ENCODE measurements around the gene SMNDC1.

Gene SMNDC1

GRCh38 chr10:110326351-110327032 is 21.8 kb upstream of the SMNDC1 start:
- peak; percentile 29 for DNase-seq

- no peak for DNase-seq
These were observed 20.1 kb upstream of the SMNDC1 start for GRCh38 chr10:110324805-110325280.

GRCh38 chr10:110324201-110324804 is 19.6 kb upstream of the SMNDC1 start:
- DNase-seq = no peak

DNA sequence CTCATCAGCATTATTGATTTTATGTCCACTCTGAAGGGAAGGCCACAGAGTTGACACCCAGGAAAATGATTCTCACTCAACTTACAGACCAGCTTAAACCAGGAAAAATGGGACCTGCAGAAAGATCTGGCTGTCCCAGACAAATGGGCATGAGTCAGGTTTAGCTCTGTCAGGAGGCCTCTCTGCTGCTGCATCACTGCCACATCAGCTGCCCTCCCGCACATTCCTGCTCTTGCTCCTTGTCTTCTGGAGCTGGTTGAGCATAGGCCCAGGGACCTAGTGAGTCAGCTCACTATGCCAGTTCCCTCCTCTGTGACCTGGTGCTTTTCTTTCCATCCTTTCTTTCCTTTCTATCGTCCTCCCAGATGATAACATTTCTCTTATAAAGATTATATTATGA is 18.8 kb upstream of the SMNDC1 start:
- DNase-seq = peak; percentile 78

DNA sequence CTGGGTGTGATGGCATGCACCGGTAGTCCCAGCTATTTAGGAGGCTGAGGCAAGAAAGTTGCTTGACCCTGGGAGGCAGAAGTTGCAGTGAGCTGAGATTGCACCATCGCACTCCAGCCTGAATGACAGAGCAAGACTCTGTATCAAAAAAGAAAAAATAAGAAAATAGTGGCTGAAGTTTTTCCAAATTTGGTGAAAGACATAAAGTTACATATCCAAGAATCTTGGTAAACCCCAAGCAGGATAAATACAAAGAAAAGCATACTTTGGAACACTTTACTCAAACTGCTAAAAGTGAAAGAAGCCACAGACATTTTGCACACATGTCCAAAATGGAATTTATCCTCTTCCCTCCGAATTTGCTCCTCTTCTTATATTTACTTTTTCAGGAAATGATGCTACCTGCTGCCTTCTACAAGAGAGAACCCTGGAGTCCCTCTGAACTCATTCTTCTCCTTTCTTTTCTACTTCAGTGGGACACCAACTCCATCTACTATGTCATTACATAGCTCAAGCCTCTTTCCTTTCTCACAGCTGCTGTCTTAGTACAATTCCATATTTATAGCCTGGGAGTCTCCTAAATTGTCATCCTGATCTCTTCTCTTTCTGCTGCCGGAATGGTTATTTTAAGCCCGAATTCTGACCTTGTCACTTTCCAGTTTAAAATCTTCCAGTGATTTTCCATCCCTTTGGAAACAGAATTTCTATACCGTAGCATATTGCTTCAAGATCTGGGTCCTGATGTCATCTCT is 17.3 kb upstream of the SMNDC1 start:
- DNase-seq = no peak

DNA sequence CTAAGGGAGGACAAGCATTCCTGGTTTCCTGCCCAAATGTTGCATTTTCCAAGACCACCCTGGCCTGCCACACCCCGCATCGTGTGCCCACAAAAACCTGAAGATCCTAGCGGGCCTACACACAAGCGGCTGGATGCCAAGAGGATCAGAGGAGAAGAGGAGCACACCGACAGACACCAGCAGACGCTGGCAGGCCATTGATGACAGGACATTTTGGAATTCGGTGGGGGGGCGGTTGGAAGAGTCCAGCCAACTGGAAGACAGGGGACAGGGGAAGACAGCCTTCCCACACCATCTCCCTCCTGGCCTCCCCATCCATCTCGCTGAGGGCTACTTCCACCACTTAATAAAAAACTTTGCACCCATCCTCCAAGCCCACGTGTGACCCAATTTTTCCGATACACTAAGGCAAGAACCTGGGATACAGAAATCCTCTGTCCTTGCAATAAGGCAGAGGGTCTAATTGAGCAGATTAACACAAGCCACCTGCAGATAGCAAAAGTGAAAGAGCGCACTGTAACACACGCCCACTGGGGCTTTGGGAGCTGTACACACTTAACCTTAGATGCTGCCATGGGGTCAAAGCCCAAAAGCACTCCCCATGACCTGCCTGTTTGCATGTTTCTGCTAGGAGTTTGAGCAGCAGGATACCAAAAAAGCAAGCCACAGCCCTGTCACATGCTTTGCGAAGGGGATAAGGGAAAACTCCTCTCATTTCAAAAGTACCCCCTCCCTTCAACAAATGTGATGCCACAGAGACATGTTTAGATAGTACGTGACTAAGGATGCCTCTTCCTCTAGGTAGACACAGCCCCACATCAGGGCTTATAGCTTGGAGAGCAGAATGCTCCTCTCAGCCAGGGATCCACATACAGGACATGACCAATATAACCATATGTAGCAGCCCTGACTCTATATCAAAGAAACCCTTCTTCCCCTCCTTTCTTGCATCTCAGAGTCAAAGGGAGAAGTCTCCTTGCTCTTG is 13.4 kb upstream of the SMNDC1 start:
- DNase-seq = no peak

DNA sequence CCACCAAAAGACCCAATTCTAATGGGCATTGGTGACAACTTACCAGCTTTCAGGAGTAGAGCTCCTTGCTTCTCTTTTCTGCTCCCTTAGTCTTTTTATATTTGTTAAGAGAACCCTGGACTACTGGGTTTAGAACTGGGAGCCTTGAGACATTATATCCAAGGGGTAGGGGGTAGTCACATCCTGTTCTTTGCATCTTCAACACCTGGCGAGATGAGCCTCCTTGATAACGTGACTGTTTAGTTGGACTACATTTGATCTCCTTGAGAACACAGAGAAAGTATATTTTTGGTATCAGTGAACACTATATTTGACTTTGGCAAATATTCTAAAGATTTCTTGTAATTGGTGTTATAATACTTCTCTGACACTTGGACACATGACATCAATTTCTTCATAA is 9.0 kb upstream of the SMNDC1 start:
- DNase-seq = no peak

DNA sequence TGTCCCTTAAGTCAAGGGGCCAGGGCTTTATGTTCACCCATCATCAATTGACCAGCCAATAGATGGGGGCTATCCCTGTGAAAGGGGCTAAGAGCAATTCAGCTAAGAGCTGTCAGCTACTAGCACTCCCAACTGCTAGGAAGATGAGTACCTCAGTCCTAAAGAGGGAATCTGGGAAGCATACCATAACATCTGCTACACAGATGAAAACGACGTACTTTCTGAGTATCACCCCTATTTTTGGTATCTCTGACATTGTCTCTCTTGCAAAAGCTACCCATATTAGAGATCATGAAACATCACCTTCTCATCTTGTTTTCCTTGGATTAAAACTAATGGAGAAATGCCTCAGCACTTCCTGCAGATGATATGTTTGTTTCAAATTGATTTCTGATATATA is 7.5 kb upstream of the SMNDC1 start:
- DNase-seq = no peak

GRCh38 chr10:110311357-110311949 is 6.7 kb upstream of the SMNDC1 start:
- peak; percentile 26 for DNase-seq

- no peak for DNase-seq
These were observed 6.0 kb upstream of the SMNDC1 start for GRCh38 chr10:110310741-110311140.

- no peak for DNase-seq
These were observed 3.1 kb upstream of the SMNDC1 start for GRCh38 chr10:110307805-110308204.

DNA sequence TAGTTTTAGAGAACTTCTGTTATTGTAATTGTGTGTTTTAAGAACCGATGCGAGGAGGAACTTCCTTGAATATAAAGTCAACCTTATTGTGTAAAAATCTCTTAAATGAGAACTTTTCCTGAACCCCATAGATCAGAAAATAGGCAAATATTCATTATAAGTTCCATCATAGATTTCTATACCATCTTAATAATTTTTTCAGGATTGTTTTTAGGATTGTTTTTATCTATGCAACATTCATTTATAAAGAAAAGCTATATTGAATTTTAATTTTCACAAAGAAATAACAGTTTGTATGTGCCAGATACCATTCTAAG is 1.7 kb upstream of the SMNDC1 start:
- no peak for DNase-seq

DNA sequence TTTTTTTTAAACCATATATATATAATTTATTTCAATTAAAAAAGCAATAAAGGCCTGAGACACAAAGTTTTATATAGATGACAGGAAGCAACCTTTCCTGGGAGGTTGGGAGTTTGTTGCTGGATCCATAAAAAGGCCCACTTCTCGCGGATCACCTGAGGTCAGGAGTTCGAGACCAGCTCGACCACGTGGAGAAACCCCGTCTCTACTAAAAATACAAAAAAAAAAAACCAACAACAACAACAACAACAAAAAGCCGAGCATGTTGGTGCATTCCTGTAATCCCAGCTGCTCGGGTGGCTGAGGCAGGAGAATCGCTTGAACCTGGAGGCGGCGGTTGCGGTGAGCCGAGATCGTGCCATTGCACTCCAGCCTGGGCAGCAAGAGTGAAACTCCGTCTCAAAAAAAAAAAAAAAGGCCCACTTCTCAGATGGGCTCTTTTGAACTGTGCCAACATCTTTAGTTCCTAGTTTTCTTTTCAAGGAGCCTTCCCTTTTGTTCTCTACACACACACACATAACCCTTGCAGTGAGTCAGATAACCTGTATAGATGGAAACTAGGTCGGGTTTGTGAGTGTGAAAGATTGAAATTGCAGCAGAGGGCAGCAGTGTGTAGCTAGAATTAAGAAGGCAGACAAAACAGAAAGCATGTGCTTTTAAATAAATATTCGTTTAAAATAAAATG is 1.2 kb upstream of the SMNDC1 start:
- peak; percentile 71 for DNase-seq

DNA sequence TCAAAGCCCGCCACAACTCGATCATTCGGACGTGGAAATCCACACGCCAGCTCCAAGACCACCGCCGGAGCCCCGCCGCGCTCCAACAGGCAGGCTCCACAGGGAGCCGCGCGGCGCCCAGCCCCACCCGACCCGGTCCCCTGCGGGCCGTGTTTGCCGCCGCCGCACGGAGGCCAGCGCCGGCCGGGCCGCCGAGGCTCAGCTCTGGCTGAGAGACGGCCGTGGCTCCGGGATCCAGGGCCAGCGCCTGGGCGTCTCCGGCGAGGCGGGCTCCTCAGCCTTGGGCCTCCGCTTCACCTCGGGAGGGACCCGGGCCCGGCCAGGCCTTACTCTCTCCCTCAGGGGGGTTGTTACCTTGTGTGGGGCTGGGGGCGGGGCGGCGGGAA is 333 bp downstream of the SMNDC1 start:
- DNase-seq = no peak

DNA sequence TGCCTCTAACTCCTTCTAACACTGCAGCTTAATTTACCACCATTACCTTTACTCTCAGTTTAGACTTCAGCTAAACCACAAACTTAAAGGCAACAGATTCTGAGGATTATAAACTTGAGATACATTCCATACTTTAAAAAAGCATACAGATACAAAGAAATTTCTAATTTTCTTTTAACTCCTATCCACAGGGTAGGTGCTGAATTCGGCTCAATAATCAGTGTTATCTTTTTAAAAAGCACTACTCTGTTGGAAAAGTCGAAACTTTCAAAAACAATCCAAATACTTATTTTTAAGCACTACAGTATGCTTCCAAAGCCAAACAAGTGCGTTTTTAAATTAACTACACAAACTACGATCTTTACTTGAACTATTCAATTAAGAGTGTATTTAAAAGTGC is 1.0 kb downstream of the SMNDC1 start:
- no peak for DNase-seq

DNA sequence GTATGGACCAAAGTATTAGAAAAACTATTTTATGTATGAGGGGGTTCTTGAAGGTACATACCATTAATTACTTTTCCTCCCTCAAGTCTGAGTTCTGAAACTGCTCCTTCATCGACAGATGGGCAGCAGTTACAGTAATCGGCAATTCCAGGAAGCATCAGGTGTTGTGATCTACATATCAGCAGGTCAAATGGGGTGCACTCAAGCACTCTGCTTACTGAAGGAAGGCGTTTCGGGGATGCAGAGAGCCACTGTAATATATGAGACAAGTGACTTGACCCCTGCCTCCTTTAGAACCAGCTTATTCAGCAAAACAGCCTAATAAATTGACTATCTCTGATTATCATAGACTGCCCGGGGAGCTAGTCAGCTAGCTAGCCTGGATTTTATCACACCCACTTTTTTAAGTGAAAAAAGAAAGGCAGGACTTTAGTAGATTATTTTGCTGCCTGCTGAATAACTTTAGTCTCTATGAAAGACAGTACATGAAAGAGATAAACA is 4.2 kb downstream of the SMNDC1 start:
- DNase-seq = no peak

DNA sequence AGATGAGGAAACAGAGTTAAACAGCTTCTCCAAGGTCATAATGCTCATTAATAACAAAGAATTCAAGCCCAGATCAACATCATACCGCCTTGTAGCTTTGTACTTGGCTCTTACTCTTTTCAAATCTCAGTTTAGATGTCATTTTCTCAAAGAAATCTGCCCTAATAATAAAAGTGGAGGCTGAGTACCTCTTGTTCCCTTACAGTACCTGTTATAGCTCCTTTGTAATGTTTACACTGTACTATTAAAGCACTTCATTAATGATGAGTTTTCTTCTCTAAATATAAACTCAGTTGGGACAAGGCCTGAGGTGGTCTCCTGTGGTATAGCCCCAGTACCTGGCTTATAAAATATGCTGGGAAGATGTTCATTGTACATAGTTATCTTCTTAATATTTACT is 7.8 kb downstream of the SMNDC1 start:
- DNase-seq = no peak

- no peak for DNase-seq
These were observed 17.9 kb downstream of the SMNDC1 start for GRCh38 chr10:110286841-110287240.

GRCh38 chr10:110285501-110285900 is 19.2 kb downstream of the SMNDC1 start:
- DNase-seq = no peak

DNA sequence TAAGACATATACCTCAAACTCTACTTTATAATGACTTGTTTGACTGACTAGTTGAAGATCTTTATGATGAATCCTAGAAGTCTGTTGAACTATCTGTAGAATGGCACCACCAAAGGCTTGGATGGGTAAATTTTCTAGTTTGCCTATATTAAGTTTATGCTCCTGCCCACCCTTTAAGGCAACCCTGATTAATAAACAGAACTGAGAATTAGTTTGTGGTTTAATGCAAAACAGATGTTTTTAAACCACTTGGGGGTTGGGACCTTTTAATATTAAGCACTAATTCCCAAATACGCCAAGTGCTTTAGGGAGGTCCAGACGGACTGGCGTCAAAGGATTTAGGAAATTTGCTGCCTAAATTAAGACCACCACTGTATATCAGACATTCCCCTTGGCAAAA is 20.5 kb downstream of the SMNDC1 start:
- no peak for DNase-seq

- DNase-seq = peak; percentile 49
These were observed 25.2 kb downstream of the SMNDC1 start for GRCh38 chr10:110279407-110279986.
